ENCODE results near the gene IL17REL. TPM values are rescaled to one million over a fixed set of nuclear protein-coding genes. Genes with fewer than 3 reads are reported as not detected.

IL17REL gene
- total and polyA plus RNA-seq, 2 of the 13 experiments (the other 11 are each of a cell fraction or from before 2014, with no cell fraction given): not detected

- TF ChIP-seq ZNF562 (CRISPR knock-in tag; IDR thresholded peaks at IDR 0.05; ENCODE audit: borderline replicate concordance) (no peak), PHF20 (CRISPR knock-in tag; IDR thresholded peaks at IDR 0.05) (no peak), ZC3H13 (CRISPR knock-in tag; IDR thresholded peaks at IDR 0.05) (no peak; the same call in 1 of the 2 replicates), THRA (CRISPR knock-in tag; IDR thresholded peaks at IDR 0.05; ENCODE audit: borderline replicate concordance) (no peak), ZKSCAN8 (CRISPR knock-in tag; IDR thresholded peaks at IDR 0.05; ENCODE audit: borderline replicate concordance) (no peak), CBX2 (IDR thresholded peaks at IDR 0.05; ENCODE audit: low read depth, low read length) (no peak), CBX2 (CRISPR knock-in tag; IDR thresholded peaks at IDR 0.05; ENCODE audit: low read depth) (no peak; the same call in 1 of the 2 replicates), ZNF670 (CRISPR knock-in tag; IDR thresholded peaks at IDR 0.05; ENCODE audit: borderline replicate concordance) (0 out of 2 replicates have a peak, but pooled peaks have one; percentile 68), ZNF207 (IDR thresholded peaks at IDR 0.05; ENCODE audit: borderline replicate concordance) (no peak), GMEB2 (CRISPR knock-in tag; IDR thresholded peaks at IDR 0.05; ENCODE audit: low read depth) (no peak), RFXANK (CRISPR knock-in tag; IDR thresholded peaks at IDR 0.05) (no peak), E2F2 (CRISPR knock-in tag; IDR thresholded peaks at IDR 0.05; ENCODE audit: borderline replicate concordance) (no peak), BRD4 (CRISPR knock-in tag; IDR thresholded peaks at IDR 0.05) (no peak), POLR2A (IDR thresholded peaks at IDR 0.05; ENCODE audit: insufficient read depth in 1 of 2, low read depth in 2 of 2, low read length in 2 of 2) (no peak), TRAFD1 (CRISPR knock-in tag; IDR thresholded peaks at IDR 0.05; ENCODE audit: borderline replicate concordance) (no peak), MED1 (CRISPR knock-in tag; IDR thresholded peaks at IDR 0.05) (peak; percentile 73), RAD51 (IDR thresholded peaks at IDR 0.05; ENCODE audit: borderline replicate concordance) (no peak), HMG20A (CRISPR knock-in tag; IDR thresholded peaks at IDR 0.05; ENCODE audit: borderline replicate concordance) (no peak), ZFX (CRISPR knock-in tag; IDR thresholded peaks at IDR 0.05; ENCODE audit: low read depth) (peak; percentile 57), ZBTB25 (CRISPR knock-in tag; IDR thresholded peaks at IDR 0.05) (no peak), ZFAT (CRISPR knock-in tag; conservative IDR thresholded peaks at IDR 0.05) (no peak), RORA (CRISPR knock-in tag; IDR thresholded peaks at IDR 0.05) (no peak), ZFP90 (CRISPR knock-in tag; IDR thresholded peaks at IDR 0.05; ENCODE audit: borderline replicate concordance) (no peak), MIXL1 (CRISPR knock-in tag; IDR thresholded peaks at IDR 0.05) (no peak), SKI (IDR thresholded peaks at IDR 0.05; ENCODE audit: partially characterized antibody) (no peak), ZKSCAN5 (CRISPR knock-in tag; IDR thresholded peaks at IDR 0.05) (no peak)
These were observed 65.8 kb downstream of the IL17REL start (continued) for GRCh38 chr22:49946612-49947295.

Measured in HepG2 (cell line).